Measurements from ENCODE around the gene LRCH4. TPM values are rescaled to one million over a fixed set of nuclear protein-coding genes. Genes with fewer than 3 reads are reported as not detected.

The LRCH4 gene
- total and polyA plus RNA-seq, 2 of the 13 experiments (the other 11 are each of a cell fraction or from before 2014, with no cell fraction given), result 7.0 to 9.3 TPM

- TF ChIP-seq ZBTB2 (CRISPR knock-in tag; IDR thresholded peaks at IDR 0.05; ENCODE audit: low read depth) (peak; percentile 65; the same call in 1 of the 2 replicates), TGIF2 (CRISPR knock-in tag; IDR thresholded peaks at IDR 0.05) (no peak; the same call in 1 of the 2 replicates), ZNF484 (CRISPR knock-in tag; IDR thresholded peaks at IDR 0.05; ENCODE audit: borderline replicate concordance, low read depth) (no peak), ZNF737 (CRISPR knock-in tag; IDR thresholded peaks at IDR 0.05; ENCODE audit: borderline replicate concordance) (0 out of 2 replicates have a peak, but pooled peaks have one; percentile 21), FOXK2 (IDR thresholded peaks at IDR 0.05) (no peak), ZNF510 (CRISPR knock-in tag; IDR thresholded peaks at IDR 0.05; ENCODE audit: low read depth) (no peak), ZSCAN31 (CRISPR knock-in tag; IDR thresholded peaks at IDR 0.05; ENCODE audit: low read depth) (peak; percentile 91), GZF1 (CRISPR knock-in tag; IDR thresholded peaks at IDR 0.05) (no peak), ZSCAN21 (CRISPR knock-in tag; IDR thresholded peaks at IDR 0.05; ENCODE audit: borderline replicate concordance) (no peak), HDAC6 (IDR thresholded peaks at IDR 0.05; ENCODE audit: low read depth, low read length) (no peak), MLX (CRISPR knock-in tag; IDR thresholded peaks at IDR 0.05) (peak; percentile 46; the same call in 1 of the 2 replicates), ZNF670 (CRISPR knock-in tag; IDR thresholded peaks at IDR 0.05; ENCODE audit: borderline replicate concordance) (peak; percentile 92; the same call in 1 of the 2 replicates), ZNF224 (CRISPR knock-in tag; IDR thresholded peaks at IDR 0.05) (no peak; the same call in none of the 2 replicates), ZNF7 (CRISPR knock-in tag; IDR thresholded peaks at IDR 0.05) (no peak), ELF3 (CRISPR knock-in tag; IDR thresholded peaks at IDR 0.05) (peak; percentile 50), SIX4 (CRISPR knock-in tag; IDR thresholded peaks at IDR 0.05) (no peak), MTA3 (CRISPR knock-in tag; IDR thresholded peaks at IDR 0.05) (no peak), ZBTB42 (CRISPR knock-in tag; IDR thresholded peaks at IDR 0.05) (no peak), RBFOX2 (IDR thresholded peaks at IDR 0.05; ENCODE audit: low read depth, low read length) (no peak), ZNF24 (IDR thresholded peaks at IDR 0.05) (no peak), NCOA1 (CRISPR knock-in tag; IDR thresholded peaks at IDR 0.05) (no peak), MXD1 (CRISPR knock-in tag; IDR thresholded peaks at IDR 0.05) (no peak), RARA (CRISPR knock-in tag; IDR thresholded peaks at IDR 0.05) (no peak), SAP130 (CRISPR knock-in tag; IDR thresholded peaks at IDR 0.05; ENCODE audit: low read depth) (peak; percentile 90), GFI1 (CRISPR knock-in tag; IDR thresholded peaks at IDR 0.05; ENCODE audit: borderline replicate concordance) (no peak), IRX3 (CRISPR knock-in tag; IDR thresholded peaks at IDR 0.05; ENCODE audit: borderline replicate concordance, low read depth) (no peak; the same call in 1 of the 2 replicates), KLF9 (CRISPR knock-in tag; IDR thresholded peaks at IDR 0.05; ENCODE audit: low read depth) (no peak)
- TF ChIP-seq, protein P1, sequence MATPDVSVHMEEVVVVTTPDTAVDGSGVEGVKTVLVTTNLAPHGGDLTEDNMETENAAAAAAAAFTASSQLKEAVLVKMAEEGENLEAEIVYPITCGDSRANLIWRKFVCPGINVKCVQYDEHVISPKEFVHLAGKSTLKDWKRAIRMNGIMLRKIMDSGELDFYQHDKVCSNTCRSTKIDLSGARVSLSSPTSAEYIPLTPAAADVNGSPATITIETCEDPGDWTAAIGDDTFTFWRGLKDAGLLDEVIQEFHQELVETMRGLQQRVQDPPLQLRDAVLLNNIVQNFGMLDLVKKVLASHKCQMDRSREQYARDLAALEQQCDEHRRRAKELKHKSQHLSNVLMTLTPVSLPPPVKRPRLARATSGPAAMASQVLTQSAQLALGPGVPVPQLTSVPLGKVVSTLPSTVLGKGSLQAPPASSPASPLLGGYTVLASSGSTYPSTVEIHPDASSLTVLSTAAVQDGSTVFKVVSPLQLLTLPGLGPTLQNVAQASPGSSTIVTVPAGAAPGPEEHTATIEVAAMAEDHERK (CRISPR knock-in tag; IDR thresholded peaks at IDR 0.05; ENCODE audit: low read depth), result no peak
These were observed 16.8 kb downstream of the LRCH4 start (continued) for GRCh38 chr7:100568896-100569844.

All from HepG2 (cell line).